Esophagus squamous epithelium (tissue), 4 donors: Measurements from ENCODE around the gene TEP1.

Source experiments
- CTCF ChIP-seq, 6 experiments: fragments of 450-650 bp in 4 of 6; fragments of 200-600 bp in 2 of 6; sonication (generic) in 2 of 6; IDR thresholded peaks; one replicate each; pipeline ENCODE4 v1.5.1; 2016 to 2019; ENCODE audit warnings: antibody characterized with exemption in 6 of 6, mild to moderate bottlenecking in 4 of 6, moderate library complexity in 4 of 6
- POLR2A ChIP-seq, 4 donors: fragments of 450-650 bp; IDR thresholded peaks; one replicate each; pipeline ENCODE4 v1.6.1; 2017; ENCODE audit warnings: antibody characterized with exemption in 4 of 4, mild to moderate bottlenecking in 4 of 4, moderate library complexity in 3 of 4

- TF ChIP-seq POLR2A (IDR thresholded peaks at IDR 0.05) (no peak), CTCF (IDR thresholded peaks at IDR 0.05) (no peak)
Observed at GRCh38 chr14:20329355-20329754, 83.9 kb downstream of the TEP1 start.
